Measurements from ENCODE around the gene PAGR1. TPM values are rescaled to one million over a fixed set of nuclear protein-coding genes. Genes with fewer than 3 reads are reported as not detected.

PAGR1 gene
- total and polyA plus RNA-seq, 2 donors (not counting 1 experiment from before 2014, with no cell fraction given) = 17.8 to 28.4 TPM

- Mint-ChIP-seq H3K4me3 (peak overlapping the region; percentile 88), H3K27me3 (no peaks in the 10 kb centered on the region), H3K9me3 (ENCODE audit: insufficient read depth) (no peaks in the 10 kb centered on the region), H3K27ac (peak overlapping the region; percentile 76), H3K4me1 (peaks cover 56% of the 10 kb centered on the region)
- H3K9ac ChIP-seq (ENCODE audit: low read length) = peak overlapping the region; percentile 68
- intact Hi-C loops (cut with micrococcal nuclease) = loop anchor here (10.0 kb wide), 1 partner anchor 217 kb away; no protein-coding TSS in a partner anchor
- DNase-seq (peak; percentile 75), ATAC-seq (ENCODE audit: low read depth) (peak; percentile 15)
- peak overlapping the region; percentile 35 to 69 (median 51) for H3K4me3 ChIP-seq (ENCODE audit: control extremely low read depth in 1 of 5, extremely low read depth in 1 of 5, insufficient read depth in 1 of 5, low read depth in 2 of 5, low read length in 4 of 5)
- H3K4me2 ChIP-seq (replicated peaks; ENCODE audit: low read depth, low read length, poor library complexity, severe bottlenecking) = peak overlapping the region; percentile 99
- H3K4me1 ChIP-seq (ENCODE audit: control insufficient read depth in 2 of 2, insufficient read depth in 2 of 2, low read length in 2 of 2) = peaks cover 57 to 63% of the 10 kb centered on the region in 2 donors
- peaks cover 40% of the 10 kb centered on the region for H4K20me1 ChIP-seq (ENCODE audit: control insufficient read depth, insufficient read depth, low read length, poor library complexity, severe bottlenecking)
- peaks cover 2 to 18% of the 10 kb centered on the region in 2 experiments for H3K36me3 ChIP-seq (replicated peaks in 1 of 2; ENCODE audit: control extremely low read depth in 1 of 2, control insufficient read depth in 1 of 2, extremely low read depth in 1 of 2, insufficient read depth in 2 of 2, low read length in 1 of 2)
- H3K27me3 ChIP-seq (replicated peaks in 1 of 4; ENCODE audit: control extremely low read depth in 1 of 4, control insufficient read depth in 3 of 4, insufficient read depth in 4 of 4, low read length in 3 of 4) = peaks cover 0 to 13% (median 5%) of the 10 kb centered on the region in 4 experiments
- peak overlapping the region; percentile 67 for H2AFZ ChIP-seq (ENCODE audit: insufficient read depth, low read depth, low read length, poor library complexity, severe bottlenecking)
- WGBS (ENCODE audit: insufficient coverage) = 3% methylated on average over 23 of the region's 31 CpGs
- CTCF ChIA-PET = interaction anchor here (0.6 to 1.5 kb wide), 5 partner anchors 9 to 138 kb away, joined by 3 to 4 read pairs (median 3); partner anchors contain the start of gene MVP
- no peak for TF ChIP-seq CTCF (IDR thresholded peaks at IDR 0.05)
- no peak for TF ChIP-seq EZH2 (IDR thresholded peaks at IDR 0.05; ENCODE audit: borderline replicate concordance, insufficient read depth, low read depth, low read length, poor library complexity, severe bottlenecking)
- no peak overlapping the region for H3K27ac ChIP-seq (ENCODE audit: low read length in 2 of 2)
- peaks cover 37% of the 10 kb centered on the region for H3K79me2 ChIP-seq (ENCODE audit: control insufficient read depth, insufficient read depth, low read length)
- POLR2A ChIA-PET = interaction anchor here (0.5 to 1.4 kb wide), 2 partner anchors 21 to 191 kb away, joined by 3 to 5 read pairs; partner anchors contain the start of gene KIF22
- peaks cover 0 to 5% (median 0%) of the 10 kb centered on the region in 3 donors for H3K9me3 ChIP-seq (ENCODE audit: control extremely low read depth in 1 of 3, control insufficient read depth in 2 of 3, insufficient read depth in 1 of 3, low read length in 2 of 3)
Observed at GRCh38 chr16:29811170-29811895, 4.6 kb upstream of the PAGR1 start.
